Islet precursor cell (in vitro differentiated cells): ENCODE data around the gene CLEC16A.
"Not testable (repeated sequence)": the region's sequence is repeated elsewhere in the genome, so short reads cannot be mapped to it uniquely, and the experiment has no call there.

Experiments used
- DNase-seq: peaks from one replicate; pipeline ENCODE4 v3.0.0-alpha.2; 2018

CLEC16A gene

GRCh38 chr16:11091021-11091785 is 146.8 kb downstream of the CLEC16A start:
- no peak for DNase-seq

- no peak for DNase-seq
These were observed 148.6 kb downstream of the CLEC16A start for GRCh38 chr16:11092788-11093571.

DNA sequence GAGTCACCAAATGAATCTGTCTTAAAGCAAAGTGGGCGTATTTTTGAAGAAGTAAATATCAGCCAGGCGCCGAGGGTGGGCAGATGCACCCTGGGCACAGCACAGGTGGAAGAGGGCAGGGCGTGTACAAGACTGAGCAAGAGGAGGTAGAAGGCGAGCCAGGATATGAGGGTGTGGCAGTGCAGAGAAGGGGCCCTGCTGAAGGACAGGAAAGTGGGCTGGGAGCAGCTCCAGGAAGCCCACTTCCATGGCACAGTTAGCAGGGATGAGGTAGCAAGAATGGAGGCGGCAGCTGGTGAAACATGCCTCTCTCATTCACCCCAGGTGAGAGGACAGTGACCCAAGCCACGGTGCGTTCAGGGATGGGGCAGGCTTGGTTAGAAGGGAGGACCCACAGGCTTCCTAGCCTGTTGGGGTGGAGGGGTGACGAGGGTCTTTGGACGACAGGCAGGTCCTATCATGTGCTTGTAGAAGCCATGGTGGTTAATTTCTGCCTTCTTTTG is 149.3 kb downstream of the CLEC16A start:
- DNase-seq = no peak

- DNase-seq = peak; percentile 92
These were observed 149.9 kb downstream of the CLEC16A start for GRCh38 chr16:11094075-11094856.

- DNase-seq = no peak
These were observed 150.6 kb downstream of the CLEC16A start for GRCh38 chr16:11094857-11095565.

DNA sequence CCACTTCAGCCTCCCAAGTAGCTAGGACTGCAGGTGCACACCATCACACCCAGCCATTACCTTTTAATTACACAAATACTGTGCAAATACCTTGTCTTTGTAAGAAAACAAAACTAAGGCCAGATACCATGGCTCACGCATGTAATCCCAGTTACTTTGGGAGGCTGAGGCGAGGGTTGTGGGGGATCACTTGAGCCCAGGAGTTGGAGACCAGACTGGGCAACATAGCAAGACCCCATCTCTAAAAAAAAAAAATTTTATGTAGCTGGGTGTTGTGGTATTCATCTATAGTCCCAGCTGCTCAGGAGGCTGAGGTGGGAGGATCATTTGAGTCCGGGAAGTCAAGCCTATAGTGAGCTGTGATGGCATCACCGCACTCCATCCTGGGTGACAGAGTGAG is 151.6 kb downstream of the CLEC16A start:
- no peak for DNase-seq

DNA sequence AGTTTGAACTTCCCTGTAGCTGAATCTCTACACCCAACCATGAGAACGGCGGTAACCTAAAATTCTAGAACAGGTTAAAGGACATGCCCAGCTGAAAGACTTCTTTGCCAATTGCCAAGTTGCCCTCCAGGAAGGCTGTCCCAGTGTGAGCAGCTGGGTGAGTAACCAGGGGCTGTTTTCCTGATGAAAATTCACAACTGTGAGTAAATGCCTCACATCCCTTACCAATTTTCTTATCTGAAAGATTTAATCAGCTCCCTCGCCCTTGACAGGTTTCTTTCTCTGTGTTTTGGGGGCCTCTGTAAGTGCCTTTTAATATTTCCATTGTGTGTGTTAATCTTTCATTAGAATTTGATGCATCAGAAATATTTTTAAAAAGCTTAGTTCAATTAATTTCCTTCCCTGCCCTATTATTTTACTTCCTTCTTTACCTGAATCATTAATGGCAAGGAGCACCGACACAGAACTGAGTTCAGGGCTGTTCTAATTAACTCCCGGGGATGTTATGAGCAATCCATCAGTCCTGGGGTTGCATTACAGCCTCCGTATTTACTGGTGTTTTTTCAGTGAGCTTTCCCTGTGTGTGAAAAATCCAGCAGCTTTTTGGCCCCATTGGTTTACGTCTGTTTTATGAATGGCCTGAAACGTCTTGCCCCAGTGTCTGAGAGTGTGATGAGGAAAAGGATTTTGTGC is 152.9 kb downstream of the CLEC16A start:
- DNase-seq = no peak

GRCh38 chr16:11097787-11098167 is 153.4 kb downstream of the CLEC16A start:
- DNase-seq = no peak

DNA sequence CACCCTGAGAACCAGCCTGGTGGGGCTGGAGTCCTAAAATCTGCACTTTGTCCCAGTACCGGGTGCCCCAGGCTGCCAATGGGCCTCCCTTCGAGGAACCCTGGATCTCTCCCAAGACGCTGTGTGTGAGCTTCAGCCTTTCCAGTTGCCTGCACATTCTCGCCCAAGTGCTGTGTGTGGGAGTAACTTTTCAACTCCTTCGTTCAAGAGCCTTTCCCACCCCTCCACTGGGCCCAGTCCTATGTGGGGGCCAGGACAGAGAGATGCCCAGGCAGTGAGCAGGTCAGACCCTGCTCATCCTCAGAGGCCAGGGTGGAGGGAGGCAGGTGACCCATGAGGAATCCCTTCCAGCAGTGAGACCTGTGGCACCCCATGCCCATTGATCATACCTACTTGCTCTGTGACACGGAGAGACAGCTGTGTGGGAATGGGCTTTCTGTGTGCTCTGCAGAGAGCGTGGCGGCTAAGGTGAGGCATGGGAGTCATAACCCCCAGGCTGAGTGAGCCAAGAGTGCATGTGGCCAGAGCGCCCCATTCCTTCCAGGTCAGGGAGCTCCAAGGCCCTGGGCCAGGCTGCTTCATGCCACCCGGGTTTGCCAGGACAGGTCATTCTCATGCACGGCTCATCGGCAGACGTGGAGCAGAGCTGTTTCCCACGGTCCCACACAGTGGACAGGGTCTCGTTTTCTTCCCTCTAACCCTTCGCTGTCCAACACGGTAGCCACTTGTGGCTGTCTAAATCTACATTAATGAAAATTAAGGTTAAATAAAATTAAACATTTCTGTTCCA is 154.4 kb downstream of the CLEC16A start:
- DNase-seq = no peak

DNA sequence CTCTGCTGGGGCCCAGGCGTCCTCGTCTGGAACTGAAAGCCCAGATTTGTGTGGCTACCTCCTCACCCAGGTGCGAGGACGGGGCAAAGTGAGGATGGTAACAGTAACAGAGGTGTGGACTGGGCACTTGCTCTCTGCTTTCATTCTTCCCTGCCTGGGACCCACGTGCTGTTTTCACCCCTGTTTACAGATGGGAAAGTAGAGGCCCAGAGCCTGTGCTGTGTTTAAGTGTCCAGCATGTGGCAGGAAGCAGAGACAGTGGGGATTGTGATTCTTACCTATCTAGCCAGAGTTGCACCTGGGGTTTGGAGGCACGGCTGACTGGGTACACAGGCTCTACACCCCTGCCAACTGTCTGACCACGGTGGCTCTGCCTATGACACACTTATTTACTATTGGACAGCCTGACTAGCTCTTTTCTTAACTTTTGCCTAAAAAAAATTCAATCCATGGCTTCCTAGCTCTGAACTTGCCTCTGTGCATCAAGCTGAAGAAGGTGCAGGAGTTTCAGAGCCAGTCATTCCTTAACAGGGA is 155.4 kb downstream of the CLEC16A start:
- no peak for DNase-seq

GRCh38 chr16:11100239-11100750 is 155.9 kb downstream of the CLEC16A start:
- peak; percentile 83 for DNase-seq

- DNase-seq = no peak
These were observed 156.9 kb downstream of the CLEC16A start for GRCh38 chr16:11101283-11101682.

DNA sequence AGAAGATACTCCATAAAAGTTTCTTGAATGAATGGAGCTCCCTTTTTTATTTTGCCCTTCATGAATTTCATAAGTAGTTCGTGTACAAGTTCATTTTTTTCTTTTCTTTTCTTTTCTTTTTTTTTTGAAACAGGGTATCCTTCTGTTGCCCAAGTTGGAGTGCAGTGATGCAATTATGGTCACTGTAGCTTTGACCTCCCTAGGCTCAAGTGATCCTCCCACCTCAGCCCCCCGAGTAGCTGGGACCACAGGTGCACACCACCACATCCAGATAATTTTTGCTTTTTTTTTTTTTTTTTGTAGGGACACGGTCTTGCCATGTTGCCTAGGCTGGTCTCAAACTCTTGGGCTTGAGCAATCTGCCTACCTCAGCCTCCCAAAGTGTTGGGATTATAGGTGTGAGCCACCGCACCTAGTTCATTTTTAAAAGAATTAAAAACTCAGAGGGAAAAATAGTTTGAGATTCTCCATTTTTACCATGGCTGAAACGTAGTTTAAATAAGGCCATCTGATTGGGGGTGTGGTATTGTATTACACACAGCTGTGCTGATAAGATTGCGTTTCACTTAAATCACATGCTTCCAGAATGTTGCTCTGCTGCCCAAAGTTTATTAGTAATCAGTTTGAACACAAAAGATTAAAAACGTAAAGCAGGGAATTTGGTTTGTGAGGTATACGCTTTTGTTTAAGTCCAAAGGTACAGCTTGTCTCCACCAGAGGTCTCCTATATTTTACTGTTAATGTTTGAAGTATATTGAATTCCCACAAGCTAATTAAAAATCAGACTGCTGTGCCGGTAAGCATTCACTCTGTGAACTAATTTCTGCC is 157.5 kb downstream of the CLEC16A start:
- no peak for DNase-seq

DNA sequence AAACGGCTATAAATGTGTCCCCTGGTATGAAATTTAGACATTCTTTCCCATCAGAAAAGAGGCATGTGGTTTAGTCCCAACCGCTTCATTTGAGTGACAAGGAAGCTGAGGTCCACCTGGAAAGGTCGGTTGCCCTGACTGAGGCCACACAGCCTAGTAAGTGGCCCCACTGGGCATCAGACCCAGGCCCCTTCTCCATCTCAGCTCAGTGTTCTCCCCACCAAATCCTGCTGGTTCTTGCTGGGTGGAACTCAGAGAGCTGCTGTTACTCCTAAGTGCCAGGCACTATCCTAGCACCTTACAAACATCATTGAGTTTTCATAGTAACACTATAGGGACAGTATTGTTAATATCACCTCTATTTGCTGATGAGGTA is 158.1 kb downstream of the CLEC16A start:
- no peak for DNase-seq

- not testable (repeated sequence) for DNase-seq
These were observed 158.9 kb downstream of the CLEC16A start for GRCh38 chr16:11103301-11103700.

DNA sequence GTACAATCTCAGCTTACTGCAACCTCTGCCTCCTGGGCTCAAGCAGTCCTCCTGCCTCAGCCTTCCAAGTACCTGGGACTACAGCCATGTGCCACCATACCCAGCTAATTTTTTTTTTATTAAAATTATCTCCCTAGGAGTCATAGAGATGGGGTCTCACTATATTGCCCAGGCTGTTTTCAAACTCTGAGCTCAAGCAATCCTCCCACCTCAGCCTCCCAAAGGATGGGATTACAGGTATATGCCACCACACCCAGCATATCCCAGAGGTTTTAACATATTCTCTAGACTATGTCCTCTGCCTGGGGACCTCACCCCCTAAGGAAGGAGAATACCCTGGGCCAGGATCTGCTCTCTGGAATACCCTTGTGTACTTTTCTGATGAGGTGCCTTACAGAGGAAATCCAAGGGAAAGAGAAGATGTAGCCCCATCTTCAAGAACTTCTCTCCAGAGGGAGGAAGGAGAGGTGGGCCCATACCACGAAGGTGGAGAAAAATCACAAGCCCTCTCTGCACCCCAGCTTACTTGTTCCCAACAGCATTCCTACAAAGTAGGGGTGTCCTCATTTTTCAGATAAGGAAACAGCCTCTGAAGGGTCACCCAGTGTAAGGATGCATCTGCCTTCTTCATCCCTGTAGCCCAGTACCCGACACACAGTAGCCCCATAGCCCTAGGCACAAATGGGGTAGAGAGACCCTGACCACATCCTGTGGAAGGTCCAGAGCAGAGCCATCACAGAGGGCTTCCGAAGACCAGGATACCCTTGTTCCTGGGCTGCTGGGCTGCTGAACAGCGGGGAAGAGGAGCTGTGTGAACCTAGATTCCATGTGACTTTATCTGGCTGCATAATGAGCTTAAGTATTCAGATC is 160.0 kb downstream of the CLEC16A start:
- DNase-seq = peak; percentile 64

DNA sequence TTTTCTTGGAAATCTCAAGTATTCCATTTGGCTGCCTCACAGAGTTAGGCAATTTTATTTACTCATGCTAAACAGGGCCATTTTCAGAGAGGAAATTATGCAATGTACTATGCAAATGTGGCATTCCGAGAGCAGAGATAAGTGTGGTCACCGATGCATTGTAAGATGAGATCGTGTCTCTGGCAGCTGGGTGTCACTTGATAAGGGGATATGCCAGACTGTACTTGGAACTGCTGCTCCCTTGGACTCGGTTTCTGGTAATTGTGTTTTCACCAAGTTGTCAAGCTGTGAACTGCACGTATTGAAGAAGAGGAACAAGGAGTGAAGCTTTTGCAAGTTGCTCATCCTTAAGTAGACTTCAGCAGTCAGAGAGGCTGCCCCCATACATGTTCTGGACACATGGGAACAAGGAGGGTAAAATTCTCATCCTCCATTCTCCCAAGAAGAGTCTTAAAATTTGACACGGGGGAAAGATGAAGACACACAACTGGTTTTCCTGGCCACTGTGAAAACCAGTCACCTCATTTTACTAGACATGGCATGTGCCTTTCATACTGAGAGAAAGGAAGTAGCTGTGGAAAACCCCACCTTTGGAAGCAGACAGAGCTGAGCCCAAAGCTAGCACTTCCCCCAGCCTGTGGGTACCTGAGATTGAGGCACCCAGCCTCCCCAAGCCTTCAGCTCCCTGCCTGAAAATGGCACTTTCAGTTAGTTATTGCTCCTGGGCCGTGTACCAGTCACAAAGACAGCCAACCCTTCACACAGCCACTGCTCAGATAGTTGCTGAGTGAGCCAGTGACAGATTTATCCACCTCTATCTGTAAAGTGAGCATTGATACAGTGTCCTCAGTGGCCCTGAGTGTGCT is 160.9 kb downstream of the CLEC16A start:
- DNase-seq = peak; percentile 71

DNA sequence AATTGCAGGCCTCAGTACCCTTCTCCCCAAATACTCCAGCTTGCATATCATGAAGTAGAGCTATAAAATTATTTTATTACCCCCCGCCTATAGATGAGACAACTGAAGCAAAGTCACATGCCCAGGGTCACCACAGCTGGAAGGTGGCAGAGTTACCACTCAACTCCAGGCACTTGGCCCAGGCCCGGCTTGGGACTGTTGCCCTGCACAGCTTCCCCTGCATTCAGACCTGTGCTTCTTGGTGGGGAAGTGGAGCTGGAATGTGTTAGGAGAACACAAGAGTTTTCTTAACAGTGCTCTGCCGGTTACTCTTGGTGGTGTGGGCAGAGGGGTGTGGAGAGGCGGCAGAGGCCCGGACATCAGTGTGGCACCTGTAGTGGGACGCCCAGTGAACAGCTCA is 162.4 kb downstream of the CLEC16A start:
- DNase-seq = no peak
